H1 (cell line): Measurements from ENCODE around the gene CCL28. TPM values are rescaled to one million over a fixed set of nuclear protein-coding genes. Genes with fewer than 3 reads are reported as not detected.

Experiments
- CTCF ChIA-PET: fragments of 300-600 bp; sonication (Branson Sonifier 250); formaldehyde crosslinking; loops from one replicate; lab custom pipeline; 2021; ENCODE audit not compliant: partially characterized antibody; lab: Charles Lee
- POLR2A ChIA-PET: fragments of 300-600 bp; sonication (Branson Sonifier 250); formaldehyde crosslinking; loops from one replicate; lab custom pipeline; 2021; ENCODE audit warnings: inconsistent platforms; ENCODE audit not compliant: partially characterized antibody; lab: Charles Lee
- DNase-seq, 2 experiments: peaks; one replicate each; pipeline versions ENCODE4 v3.0.0 to v3.0.0-alpha.2; 2010 to 2022; ENCODE audit warnings: low spot score in 2 of 2, low read depth in 1 of 2, mixed read lengths in 1 of 2
- FAIRE-seq: peaks from 2 replicates; lab custom pipeline; 2011; peaks lifted over from hg19 to GRCh38; lab: Jason Lieb, UNC
- H2AFZ ChIP-seq: 2 replicates; pipeline ENCODE4 v1.8.1; 2012; ENCODE audit warnings: low read length, inconsistent platforms
- H2AK5ac ChIP-seq: 2 replicates; pipeline ENCODE4 v1.6.1; 2013; ENCODE audit warnings: low read depth, low read length
- H2BK120ac ChIP-seq: replicated peaks from 2 replicates; pipeline ENCODE3; 2013; ENCODE audit warnings: low read depth, low read length, inconsistent platforms
- H2BK12ac ChIP-seq: 2 replicates; pipeline ENCODE4 v1.6.1; 2013; ENCODE audit warnings: low read depth, low read length
- H2BK15ac ChIP-seq: 2 replicates; pipeline ENCODE4 v1.6.1; 2013; ENCODE audit warnings: low read length
- H2BK20ac ChIP-seq: 2 replicates; pipeline ENCODE4 v1.6.1; 2013; ENCODE audit warnings: low read length
- H2BK5ac ChIP-seq: 2 replicates; pipeline ENCODE4 v1.6.1; 2013; ENCODE audit warnings: low read depth, low read length
- H3K14ac ChIP-seq: 2 replicates; pipeline ENCODE4 v1.6.1; 2013; ENCODE audit warnings: inconsistent platforms; ENCODE audit not compliant: insufficient read length
- H3K18ac ChIP-seq: 2 replicates; pipeline ENCODE4 v1.6.1; 2013; ENCODE audit warnings: low read length; ENCODE audit errors: extremely low read depth
- H3K23ac ChIP-seq: 2 replicates; pipeline ENCODE4 v1.6.1; 2013; ENCODE audit warnings: inconsistent platforms; ENCODE audit not compliant: insufficient read length
- H3K23me2 ChIP-seq: 2 replicates; pipeline ENCODE4 v1.6.1; 2013; ENCODE audit warnings: low read depth, low read length
- H3K27ac ChIP-seq: 2 replicates; pipeline ENCODE4 v1.6.1; 2011; ENCODE audit warnings: low read depth, low read length, inconsistent platforms
- H3K27me3 ChIP-seq, 4 experiments: replicated peaks in 1 of 4; 1 replicate in 1 of 4; 2 replicates in 3 of 4; pipeline versions ENCODE4 v1.6.1 to v1.8.1; 2011 to 2013; ENCODE audit warnings: low read length in 3 of 4, mild to moderate bottlenecking in 3 of 4, inconsistent platforms in 2 of 4, mixed read lengths in 2 of 4, moderate library complexity in 1 of 4; ENCODE audit not compliant: control insufficient read depth in 3 of 4, insufficient read depth in 3 of 4; ENCODE audit errors: extremely low read depth in 1 of 4
- H3K36me3 ChIP-seq, 4 experiments: 2 replicates each; pipeline versions ENCODE4 v1.6.1 to v1.8.1; 2011 to 2013; ENCODE audit warnings: mild to moderate bottlenecking in 4 of 4, low read length in 3 of 4, moderate library complexity in 2 of 4, control low read depth in 1 of 4, inconsistent platforms in 1 of 4; ENCODE audit not compliant: insufficient read depth in 4 of 4, control insufficient read depth in 2 of 4
- H3K4ac ChIP-seq: replicated peaks from 2 replicates; pipeline ENCODE3; 2013; ENCODE audit warnings: low read length, low read depth, mixed read lengths, inconsistent platforms; ENCODE audit not compliant: insufficient read length
- H3K4me1 ChIP-seq, 4 experiments: replicated peaks in 1 of 4; 1 replicate in 1 of 4; 2 replicates in 3 of 4; pipeline versions ENCODE4 v1.6.1 to v1.8.1; 2011 to 2013; ENCODE audit warnings: low read length in 3 of 4, inconsistent platforms in 2 of 4, mixed read lengths in 1 of 4; ENCODE audit not compliant: insufficient read depth in 4 of 4, control insufficient read depth in 3 of 4
- H3K4me2 ChIP-seq, 2 experiments: 2 replicates each; pipeline versions ENCODE4 v1.6.1 to v1.8.1; 2011 to 2013; ENCODE audit warnings: low read depth in 2 of 2, low read length in 2 of 2, control low read depth in 1 of 2, inconsistent platforms in 1 of 2, mild to moderate bottlenecking in 1 of 2; ENCODE audit not compliant: insufficient read depth in 1 of 2
- H3K4me3 ChIP-seq, 4 experiments: fragments of 200-600, 300-600 bp in 1 of 4; sonication (generic), shearing (Covaris generic), sonication (Bioruptor Twin) in 1 of 4; 2 replicates each; pipeline versions ENCODE4 v1.5.1 to v1.8.1; 2011 to 2016; ENCODE audit warnings: low read length in 4 of 4, low read depth in 3 of 4, control low read depth in 2 of 4, inconsistent platforms in 2 of 4, mild to moderate bottlenecking in 2 of 4, mixed read lengths in 1 of 4, moderate library complexity in 1 of 4; ENCODE audit not compliant: insufficient read depth in 2 of 4; ENCODE audit errors: extremely low read depth in 1 of 4
- H3K56ac ChIP-seq: replicated peaks from 2 replicates; pipeline ENCODE3; 2013; ENCODE audit warnings: low read depth, mild to moderate bottlenecking, mixed read lengths, low read length, inconsistent platforms; ENCODE audit not compliant: insufficient read length
- H3K79me1 ChIP-seq: 2 replicates; pipeline ENCODE4 v1.6.1; 2013; ENCODE audit warnings: low read depth, low read length, control low read depth
- H3K79me2 ChIP-seq, 2 experiments: 2 replicates each; pipeline versions ENCODE4 v1.6.1 to v1.8.1; 2012 to 2013; ENCODE audit warnings: low read length in 2 of 2, mild to moderate bottlenecking in 2 of 2, inconsistent platforms in 1 of 2; ENCODE audit not compliant: insufficient read depth in 2 of 2, control insufficient read depth in 1 of 2
- H3K9ac ChIP-seq, 4 experiments: replicated peaks in 1 of 4; 1 replicate in 1 of 4; 2 replicates in 3 of 4; pipeline versions ENCODE4 v1.6.1 to v1.8.1; 2011 to 2013; ENCODE audit warnings: low read depth in 3 of 4, low read length in 3 of 4, control low read depth in 2 of 4, mild to moderate bottlenecking in 2 of 4, moderate library complexity in 2 of 4, inconsistent platforms in 1 of 4; ENCODE audit errors: extremely low read depth in 1 of 4
- H3K9me3 ChIP-seq, 2 experiments: 2 replicates each; pipeline versions ENCODE4 v1.6.1 to v1.8.1; 2012 to 2013; ENCODE audit warnings: mild to moderate bottlenecking in 2 of 2, moderate library complexity in 2 of 2, control low read depth in 1 of 2, inconsistent platforms in 1 of 2, low read depth in 1 of 2, low read length in 1 of 2, mixed read lengths in 1 of 2; ENCODE audit not compliant: insufficient read depth in 2 of 2
- H4K20me1 ChIP-seq, 2 experiments: replicated peaks in 1 of 2; 2 replicates each; pipeline versions ENCODE3 to v1.8.1; 2011 to 2013; ENCODE audit warnings: inconsistent platforms in 2 of 2, low read length in 2 of 2, mild to moderate bottlenecking in 1 of 2; ENCODE audit not compliant: insufficient read depth in 2 of 2, control insufficient read depth in 1 of 2
- H4K5ac ChIP-seq: 2 replicates; pipeline ENCODE4 v1.6.1; 2013; ENCODE audit warnings: low read length, low read depth, mixed read lengths, inconsistent platforms; ENCODE audit not compliant: insufficient read length
- H4K8ac ChIP-seq: 2 replicates; pipeline ENCODE4 v1.8.0; 2013; ENCODE audit warnings: mild to moderate bottlenecking, moderate library complexity, low read length, inconsistent platforms; ENCODE audit not compliant: insufficient read depth; ENCODE audit errors: extremely low read depth
- H4K91ac ChIP-seq: replicated peaks from 2 replicates; pipeline ENCODE3; 2013; ENCODE audit warnings: low read length, mixed read lengths, inconsistent platforms; ENCODE audit not compliant: insufficient read length
- BRCA1 ChIP-seq: IDR thresholded peaks from 2 replicates; pipeline ENCODE4 v1.6.1; 2012; ENCODE audit warnings: low read depth, low read length, improper control_type of control experiment
- CHD2 ChIP-seq: IDR thresholded peaks from 2 replicates; pipeline ENCODE4 v1.6.1; 2012; ENCODE audit warnings: low read length, improper control_type of control experiment
- EGR1 ChIP-seq: IDR thresholded peaks from 2 replicates; pipeline ENCODE4 v1.6.1; 2011; ENCODE audit warnings: low read depth, low read length, borderline replicate concordance
- EP300 ChIP-seq, 2 experiments: IDR thresholded peaks; 1 replicate in 1 of 2; 2 replicates in 1 of 2; pipeline ENCODE4 v1.6.1; 2011 to 2012; ENCODE audit warnings: low read depth in 2 of 2, low read length in 2 of 2, mild to moderate bottlenecking in 2 of 2, borderline replicate concordance in 1 of 2, inconsistent platforms in 1 of 2, moderate library complexity in 1 of 2
- GTF2F1 ChIP-seq: IDR thresholded peaks from 2 replicates; pipeline ENCODE4 v1.6.1; 2012; ENCODE audit warnings: low read depth, low read length, improper control_type of control experiment, borderline replicate concordance
- NANOG ChIP-seq: IDR thresholded peaks from 2 replicates; pipeline ENCODE4 v1.6.1; 2011; ENCODE audit warnings: low read length, low read depth, mild to moderate bottlenecking, inconsistent platforms; ENCODE audit not compliant: insufficient read depth, poor library complexity, severe bottlenecking
- POU5F1 ChIP-seq: IDR thresholded peaks from 2 replicates; pipeline ENCODE4 v1.6.1; 2011; ENCODE audit warnings: low read depth, mild to moderate bottlenecking, low read length, moderate library complexity
- RBBP5 ChIP-seq: IDR thresholded peaks from 2 replicates; pipeline ENCODE4 v1.7.1; 2012; ENCODE audit warnings: low read depth, mild to moderate bottlenecking, inconsistent platforms, low read length, moderate library complexity, borderline replicate concordance
- SIN3A ChIP-seq, 2 experiments: IDR thresholded peaks in 1 of 2; conservative IDR thresholded peaks in 1 of 2; 2 replicates each; pipeline ENCODE4 v1.6.1; 2011 to 2012; ENCODE audit warnings: low read length in 2 of 2, improper control_type of control experiment in 1 of 2, low read depth in 1 of 2, mild to moderate bottlenecking in 1 of 2
- SP4 ChIP-seq: IDR thresholded peaks from 2 replicates; pipeline ENCODE4 v1.6.1; 2012; ENCODE audit warnings: low read length, inconsistent platforms
- TAF1 ChIP-seq: IDR thresholded peaks from 2 replicates; pipeline ENCODE4 v1.6.1; 2011; ENCODE audit warnings: mild to moderate bottlenecking, low read depth, low read length
- TAF7 ChIP-seq: optimal IDR thresholded peaks from 2 replicates; pipeline ENCODE3; 2011; ENCODE audit warnings: low read depth, mild to moderate bottlenecking, inconsistent platforms, low read length, moderate library complexity, borderline replicate concordance
- WGBS, 2 experiments: shearing (Covaris generic) in 1 of 2; methylation state at CpG; one replicate each; pipeline versions ENCODE4 v1.1.6 to v1.1.7; 2013 to 2015; ENCODE audit warnings: low lambda C conversion rate in 2 of 2, mixed read lengths in 2 of 2, inconsistent platforms in 1 of 2, low coverage in 1 of 2, missing lambda C conversion rate in 1 of 2; ENCODE audit not compliant: insufficient replicate concordance in 2 of 2, insufficient coverage in 1 of 2, insufficient read length in 1 of 2; ENCODE audit errors: extremely low coverage in 1 of 2, missing lambda C conversion rate in 1 of 2; 5-methylcytosine and 5-hydroxymethylcytosine counted together
- polyA plus RNA-seq, 7 experiments: library from polyadenylated mRNA; depleted of rRNA in 3 of 7; stranded (reverse) in 5 of 7; unstranded in 2 of 7; fragments of >200 nt in 5 of 7; fragments of 200-250 nt in 2 of 7; gene quantifications; 1 replicate in 5 of 7; 2 replicates in 1 of 7; 4 replicates in 1 of 7; pipeline versions ENCODE4 v1.2.1 to v1.2.3, GENCODE V29; 2011 to 2013; ENCODE audit warnings: missing spikeins in 2 of 7, mixed read lengths in 2 of 7
- total RNA-seq: library from RNA; stranded (reverse); fragmentation: NEBNext Ultra II Directional; extraction: Animal tissue kit (Norgen Biotek cat#: 25700); gene quantifications from 2 replicates; pipeline ENCODE4 v1.2.1, GENCODE V29; 2021
- TF ChIP-seq, protein P1 (sequence below): IDR thresholded peaks from 2 replicates; pipeline ENCODE4 v1.6.1; 2011; ENCODE audit warnings: low read length, improper control_type of control experiment

CCL28 gene
- total and polyA plus RNA-seq, 2 of the 8 experiments (the other 6 are each of a cell fraction or from before 2014, with no cell fraction given) = 0.95 TPM; not detected in 1

DNA sequence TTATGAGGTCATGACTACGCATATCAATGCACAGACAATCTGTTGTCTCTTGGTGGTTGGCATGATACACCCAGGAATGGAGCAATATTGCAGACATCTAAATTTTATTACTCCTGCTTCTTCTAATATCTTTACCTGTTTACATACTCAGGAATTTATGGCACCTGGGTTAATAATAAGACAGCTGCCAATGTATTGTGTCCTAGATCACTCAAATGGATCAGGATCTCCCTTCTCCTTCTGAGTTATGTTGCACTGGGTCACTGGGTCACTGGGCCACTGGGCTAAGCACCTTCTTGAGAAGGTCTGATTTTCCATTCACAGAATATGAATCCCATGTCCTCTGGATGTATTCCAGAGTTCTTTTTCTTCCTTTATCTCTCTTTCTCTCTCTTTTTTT, 41.8 kb downstream of the CCL28 start:
- H3K4me2 ChIP-seq = no peak overlapping the region
- H3K14ac ChIP-seq = no peak overlapping the region
- DNase-seq (no peak), FAIRE-seq (no peak)
- H3K9ac ChIP-seq = no peak overlapping the region
- H3K27me3 ChIP-seq = no peaks in the 10 kb centered on the region
- no peak overlapping the region for H4K91ac ChIP-seq
- H4K5ac ChIP-seq = no peak overlapping the region
- H3K9me3 ChIP-seq = peaks cover 11 to 18% of the 10 kb centered on the region in 2 experiments
- no peaks in the 10 kb centered on the region for H4K20me1 ChIP-seq
- H3K79me2 ChIP-seq = no peaks in the 10 kb centered on the region
- no peak overlapping the region for H2BK20ac ChIP-seq
- H3K36me3 ChIP-seq = no peaks in the 10 kb centered on the region
- H3K56ac ChIP-seq = no peak overlapping the region
- no peak overlapping the region for H3K23ac ChIP-seq
- no peak overlapping the region for H3K18ac ChIP-seq
- H2AK5ac ChIP-seq = no peak overlapping the region
- H2BK5ac ChIP-seq = no peak overlapping the region
- no peak overlapping the region for H2BK12ac ChIP-seq
- no peak overlapping the region for H2AFZ ChIP-seq
- no peak overlapping the region for H3K27ac ChIP-seq
- no peak overlapping the region for H4K8ac ChIP-seq
- H3K23me2 ChIP-seq = no peaks in the 10 kb centered on the region
- no peak overlapping the region for H3K4ac ChIP-seq
- POLR2A ChIA-PET = no interaction called here
- H2BK120ac ChIP-seq = no peak overlapping the region
- CTCF ChIA-PET = interaction anchor here (1.7 to 2.0 kb wide), 2 partner anchors 20 to 143 kb away, joined by 3 to 8 read pairs; no protein-coding TSS in a partner anchor
- H2BK15ac ChIP-seq = no peak overlapping the region
- H3K4me1 ChIP-seq = no peaks in the 10 kb centered on the region
- H3K79me1 ChIP-seq = no peaks in the 10 kb centered on the region
- WGBS, 2 experiments = 100% methylated on average over 1 of the region's 1 CpG; no CpG with 5 or more reads in 1 of the 2 experiments
- TF ChIP-seq NANOG (no peak), TAF1 (no peak), EP300 (IDR thresholded peaks at IDR 0.05; ENCODE audit: borderline replicate concordance in 1 of 2, low read depth in 2 of 2, low read length in 2 of 2) (no peak), GTF2F1 (no peak), BRCA1 (no peak), SP4 (no peak), POU5F1 (no peak), SIN3A (conservative IDR thresholded peaks at IDR 0.05 in 1 of 2, IDR thresholded peaks at IDR 0.05 in 1 of 2; ENCODE audit: low read depth in 1 of 2, low read length in 2 of 2) (no peak), CHD2 (no peak), RBBP5 (no peak), EGR1 (no peak), TAF7 (no peak)
- TF ChIP-seq, protein P1, sequence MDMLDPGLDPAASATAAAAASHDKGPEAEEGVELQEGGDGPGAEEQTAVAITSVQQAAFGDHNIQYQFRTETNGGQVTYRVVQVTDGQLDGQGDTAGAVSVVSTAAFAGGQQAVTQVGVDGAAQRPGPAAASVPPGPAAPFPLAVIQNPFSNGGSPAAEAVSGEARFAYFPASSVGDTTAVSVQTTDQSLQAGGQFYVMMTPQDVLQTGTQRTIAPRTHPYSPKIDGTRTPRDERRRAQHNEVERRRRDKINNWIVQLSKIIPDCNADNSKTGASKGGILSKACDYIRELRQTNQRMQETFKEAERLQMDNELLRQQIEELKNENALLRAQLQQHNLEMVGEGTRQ = no peak
- no peak overlapping the region for H3K4me3 ChIP-seq
